Progenitor cell of endocrine pancreas (in vitro differentiated cells): Measurements from ENCODE around the gene PRKAB1. TPM values are rescaled to one million over a fixed set of nuclear protein-coding genes. Genes with fewer than 3 reads are reported as not detected.
"Not testable (repeated sequence)": the region's sequence is repeated elsewhere in the genome, so short reads cannot be mapped to it uniquely, and the experiment has no call there.

ENCODE experiments used
- DNase-seq: peaks from one replicate; pipeline ENCODE4 v3.0.0; 2021; ENCODE audit warnings: low spot score; ENCODE audit not compliant: unreplicated experiment
- H3K27ac Mint-ChIP-seq: 2 replicates; pipeline ENCODE4 v1.8.0; 2021; ENCODE audit warnings: mild to moderate bottlenecking, moderate library complexity, mixed read lengths
- H3K27me3 Mint-ChIP-seq: 2 replicates; pipeline ENCODE4 v1.8.0; 2021; ENCODE audit warnings: mixed read lengths
- H3K36me3 Mint-ChIP-seq: 2 replicates; pipeline ENCODE4 v1.8.0; 2022; ENCODE audit warnings: mixed read lengths; ENCODE audit not compliant: insufficient read depth
- H3K4me1 Mint-ChIP-seq: 2 replicates; pipeline ENCODE4 v1.8.0; 2021; ENCODE audit warnings: low read depth, mixed read lengths
- H3K4me3 Mint-ChIP-seq: 2 replicates; pipeline ENCODE4 v1.8.0; 2021; ENCODE audit warnings: low read depth, mild to moderate bottlenecking, moderate library complexity, mixed read lengths
- H3K9me3 Mint-ChIP-seq: 2 replicates; pipeline ENCODE4 v1.8.0; 2021; ENCODE audit warnings: low read depth, mixed read lengths
- total RNA-seq: library from RNA; stranded (reverse); gene quantifications from 2 replicates; pipeline ENCODE4 v1.2.1, GENCODE V29; 2021
- TF ChIP-seq, protein P1 (sequence below): fragments of 200-600 bp; sonication (generic); IDR thresholded peaks from one replicate; pipeline ENCODE4 v1.5.0; 2021; ENCODE audit warnings: antibody characterized with exemption, mild to moderate bottlenecking; ENCODE audit not compliant: unreplicated experiment

The PRKAB1 gene
- total RNA-seq, 1 donor from 2014 or later: 41.3 TPM

DNA sequence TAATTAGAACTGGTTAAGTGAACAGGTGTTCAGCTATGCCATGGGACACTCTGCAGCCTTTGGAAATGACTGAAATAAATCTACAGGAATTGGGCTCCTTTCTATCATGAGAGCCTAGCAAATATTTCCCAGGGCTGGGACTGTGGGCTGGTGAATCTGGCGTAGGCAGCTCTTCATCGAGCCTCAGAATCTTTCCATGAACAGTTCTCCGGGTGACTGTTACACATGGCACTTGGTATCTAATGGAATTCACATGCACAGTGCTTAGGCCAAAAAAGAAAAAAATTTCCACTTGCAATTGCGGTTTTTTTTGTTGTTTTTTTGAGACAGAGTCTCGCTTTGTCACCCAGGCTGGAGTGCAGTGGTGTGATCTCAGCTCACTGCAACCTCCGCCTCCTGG, 32.1 kb downstream of the PRKAB1 start:
- H3K36me3 Mint-ChIP-seq: peaks cover 10% of the 10 kb centered on the region
- H3K9me3 Mint-ChIP-seq: no peaks in the 10 kb centered on the region

DNA sequence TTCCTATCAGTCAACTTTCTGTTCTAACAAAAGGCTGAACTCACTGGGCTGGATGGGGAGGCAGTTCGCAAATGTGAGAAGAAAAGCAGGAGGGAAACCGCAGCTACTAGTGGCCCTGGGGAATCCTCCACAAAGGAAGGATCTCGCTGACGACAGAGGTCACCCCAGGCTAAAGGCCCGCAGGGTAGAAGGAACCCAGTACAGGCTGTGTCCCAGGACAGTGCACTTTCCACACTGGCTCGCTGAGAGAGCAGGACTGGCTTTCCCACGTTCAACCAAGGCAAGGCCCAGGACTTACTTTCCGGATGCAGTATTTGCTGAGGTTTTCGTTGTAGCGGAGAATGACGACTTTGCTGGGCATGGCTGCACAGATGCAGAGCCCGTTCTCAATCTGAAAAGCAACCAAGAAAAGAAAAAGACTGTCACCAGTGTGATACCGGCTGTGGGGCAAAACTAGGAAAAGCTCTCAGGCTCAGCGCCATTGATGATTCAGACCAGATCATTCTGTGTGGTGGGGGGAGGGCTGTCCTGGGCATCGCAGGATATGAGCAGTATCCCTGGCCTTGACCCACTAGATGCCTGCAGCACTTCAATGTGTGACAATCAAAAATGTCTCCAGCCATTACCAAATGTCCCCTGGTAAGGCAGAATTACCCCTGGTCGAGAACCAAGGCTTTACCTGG, 36.3 kb downstream of the PRKAB1 start:
- H3K36me3 Mint-ChIP-seq: peaks cover 19% of the 10 kb centered on the region
- DNase-seq: no peak
- no peak overlapping the region for H3K4me3 Mint-ChIP-seq
- no peaks in the 10 kb centered on the region for H3K4me1 Mint-ChIP-seq
- no peaks in the 10 kb centered on the region for H3K27me3 Mint-ChIP-seq
- no peak overlapping the region for H3K27ac Mint-ChIP-seq
- H3K9me3 Mint-ChIP-seq: no peaks in the 10 kb centered on the region
- TF ChIP-seq, protein P1, sequence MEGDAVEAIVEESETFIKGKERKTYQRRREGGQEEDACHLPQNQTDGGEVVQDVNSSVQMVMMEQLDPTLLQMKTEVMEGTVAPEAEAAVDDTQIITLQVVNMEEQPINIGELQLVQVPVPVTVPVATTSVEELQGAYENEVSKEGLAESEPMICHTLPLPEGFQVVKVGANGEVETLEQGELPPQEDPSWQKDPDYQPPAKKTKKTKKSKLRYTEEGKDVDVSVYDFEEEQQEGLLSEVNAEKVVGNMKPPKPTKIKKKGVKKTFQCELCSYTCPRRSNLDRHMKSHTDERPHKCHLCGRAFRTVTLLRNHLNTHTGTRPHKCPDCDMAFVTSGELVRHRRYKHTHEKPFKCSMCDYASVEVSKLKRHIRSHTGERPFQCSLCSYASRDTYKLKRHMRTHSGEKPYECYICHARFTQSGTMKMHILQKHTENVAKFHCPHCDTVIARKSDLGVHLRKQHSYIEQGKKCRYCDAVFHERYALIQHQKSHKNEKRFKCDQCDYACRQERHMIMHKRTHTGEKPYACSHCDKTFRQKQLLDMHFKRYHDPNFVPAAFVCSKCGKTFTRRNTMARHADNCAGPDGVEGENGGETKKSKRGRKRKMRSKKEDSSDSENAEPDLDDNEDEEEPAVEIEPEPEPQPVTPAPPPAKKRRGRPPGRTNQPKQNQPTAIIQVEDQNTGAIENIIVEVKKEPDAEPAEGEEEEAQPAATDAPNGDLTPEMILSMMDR: no peak

More for the DNA sequence above, 32.1 kb downstream of the PRKAB1 start:
- TF ChIP-seq, protein P1: no peak
- no peak for DNase-seq
- no peak overlapping the region for H3K4me3 Mint-ChIP-seq
- H3K27me3 Mint-ChIP-seq: no peaks in the 10 kb centered on the region
- peaks cover 3% of the 10 kb centered on the region for H3K4me1 Mint-ChIP-seq
- H3K27ac Mint-ChIP-seq: no peak overlapping the region

DNA sequence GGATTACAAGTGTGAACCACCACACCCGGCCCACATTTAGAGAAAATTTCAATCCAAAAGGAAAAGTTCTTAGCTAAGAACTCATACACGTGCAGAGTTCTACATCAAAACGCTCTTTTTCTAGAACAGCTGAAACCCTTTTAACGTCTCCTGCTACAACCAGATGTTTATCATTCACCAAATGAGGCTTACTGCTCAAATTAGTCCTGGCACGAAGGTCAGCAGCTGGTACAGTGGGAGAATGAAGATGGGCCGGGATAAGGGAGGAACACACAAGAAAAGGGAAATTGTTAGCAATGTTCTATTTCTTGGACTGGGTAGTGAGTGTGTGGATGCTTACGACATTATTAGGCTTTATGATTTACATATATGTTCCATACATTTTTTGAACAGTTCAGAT, 37.2 kb downstream of the PRKAB1 start:
- Mint-ChIP-seq H3K4me1 (peaks cover under 1% of the 10 kb centered on the region), H3K36me3 (peaks cover 22% of the 10 kb centered on the region), H3K9me3 (no peaks in the 10 kb centered on the region), H3K27ac (peak overlapping the region; percentile 18), H3K4me3 (no peak overlapping the region), H3K27me3 (no peaks in the 10 kb centered on the region)
- TF ChIP-seq, protein P1: no peak
- DNase-seq: no peak

DNA sequence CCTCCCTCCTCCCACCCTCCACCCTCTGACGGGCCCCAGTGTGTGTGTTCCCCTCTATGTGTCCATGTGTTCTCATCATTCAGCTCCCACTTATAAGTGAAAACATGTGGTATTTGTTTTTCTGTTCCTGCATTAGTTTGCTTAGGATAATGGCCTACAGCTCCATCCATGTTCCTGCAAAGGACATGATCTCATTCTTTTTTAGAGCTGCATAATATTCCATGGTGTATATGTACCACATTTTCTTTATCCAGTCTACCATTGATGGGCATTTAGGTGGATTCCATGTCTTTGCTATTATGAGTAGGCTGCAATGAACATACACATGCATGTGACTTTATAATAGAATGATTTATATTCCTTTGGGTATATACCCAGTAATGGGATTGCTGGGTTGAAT, 38.5 kb downstream of the PRKAB1 start:
- H3K27ac Mint-ChIP-seq, DNase-seq, H3K27me3 Mint-ChIP-seq, H3K9me3 Mint-ChIP-seq, H3K4me1 Mint-ChIP-seq, H3K4me3 Mint-ChIP-seq: not testable (repeated sequence)
- H3K36me3 Mint-ChIP-seq: peaks cover 24% of the 10 kb centered on the region

DNA sequence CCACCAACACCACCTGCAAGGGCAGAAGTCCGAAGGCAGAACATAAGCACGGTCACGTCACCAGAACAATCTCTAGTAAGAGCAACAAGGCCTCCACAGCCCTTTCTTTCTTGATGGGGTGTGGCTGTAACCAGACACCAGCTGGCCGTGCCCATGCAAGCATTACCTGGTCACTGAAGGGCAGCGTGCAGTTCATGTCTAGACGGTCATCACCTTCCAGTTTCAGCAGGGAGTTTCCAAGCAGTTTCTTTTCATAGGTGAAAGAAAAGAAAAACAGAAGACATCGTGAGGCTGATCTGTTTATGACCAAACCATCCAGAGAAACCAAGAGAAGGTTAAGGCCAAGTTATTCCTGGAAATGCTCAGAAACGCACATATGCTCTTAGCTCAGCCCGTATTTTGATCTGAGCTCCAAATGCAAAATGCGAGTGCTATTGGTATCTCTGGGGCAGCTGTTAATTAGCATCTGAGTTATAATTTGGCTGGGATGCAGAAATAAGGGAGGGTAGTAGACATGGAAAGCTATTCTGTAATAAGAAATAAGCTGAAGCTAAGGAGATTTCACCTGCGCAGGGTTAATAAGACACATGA, 42.5 kb downstream of the PRKAB1 start:
- Mint-ChIP-seq H3K36me3 (peaks cover 36% of the 10 kb centered on the region), H3K27me3 (no peaks in the 10 kb centered on the region), H3K27ac (peak overlapping the region; percentile 59), H3K4me1 (peaks cover 6% of the 10 kb centered on the region), H3K4me3 (no peak overlapping the region), H3K9me3 (peaks cover 3% of the 10 kb centered on the region)
- TF ChIP-seq, protein P1: no peak
- no peak for DNase-seq
